K562 (cell line): Measurements from ENCODE around the gene HOXB4. TPM values are rescaled to one million over a fixed set of nuclear protein-coding genes. Genes with fewer than 3 reads are reported as not detected.
A peak's percentile ranks its signal among the peaks of the same experiment; 100 is the strongest.

ENCODE experiments used
- CBX8 ChIP-seq: fragments of 200-600 bp; sonication (generic); IDR thresholded peaks from 2 replicates; pipeline ENCODE4 v1.6.1; 2012; ENCODE audit warnings: borderline replicate concordance, mixed run types, low read depth, mild to moderate bottlenecking, moderate library complexity, mixed read lengths, low read length, control low read depth, inconsistent platforms; ENCODE audit not compliant: poor library complexity, severe bottlenecking; ENCODE audit errors: extremely low read depth
- GATAD2A ChIP-seq: fragments of 450-650 bp; IDR thresholded peaks from 2 replicates; pipeline ENCODE4 v1.6.1; 2017
- JUND ChIP-seq, 2 experiments: IDR thresholded peaks; 2 replicates in 1 of 2; 3 replicates in 1 of 2; pipeline ENCODE4 v1.6.1; 2011; ENCODE audit warnings: borderline replicate concordance in 2 of 2, low read depth in 2 of 2, low read length in 2 of 2, improper control_type of control experiment in 1 of 2, missing biosample characterization in 1 of 2, missing genetic modification characterization in 1 of 2, missing genetic modification reagents in 1 of 2
- LCOR ChIP-seq: sonication (generic); formaldehyde crosslinking; IDR thresholded peaks from 2 replicates; pipeline ENCODE4 v1.8.0; 2022; ENCODE audit warnings: mild to moderate bottlenecking, missing genetic modification reagents
- NCOR1 ChIP-seq: fragments of 450-650 bp; IDR thresholded peaks from 2 replicates; pipeline ENCODE4 v1.6.1; 2016; ENCODE audit warnings: mild to moderate bottlenecking, moderate library complexity
- NR2F6 ChIP-seq: fragments of 450-650 bp; formaldehyde crosslinking; IDR thresholded peaks from 2 replicates; pipeline ENCODE4 v1.4.0; 2020; ENCODE audit warnings: mild to moderate bottlenecking
- ZNF282 ChIP-seq: sonication (generic); formaldehyde crosslinking; IDR thresholded peaks from 2 replicates; pipeline ENCODE4 v1.8.1; 2023; ENCODE audit warnings: missing genetic modification reagents
- ZNF79 ChIP-seq: fragments of 250-450 bp; sonication (Bioruptor Pico); IDR thresholded peaks from 2 replicates; pipeline ENCODE4 v1.4.0; 2020; ENCODE audit warnings: low read depth, mild to moderate bottlenecking, moderate library complexity
- polyA plus RNA-seq, 8 experiments: library from polyadenylated mRNA; depleted of rRNA in 4 of 8; stranded (reverse) in 5 of 8; unstranded in 3 of 8; fragments of >200 nt; fragmentation: Nextera tagmentation in 2 of 8; fragmentation: Illumina TruSeq in 1 of 8; extraction: Ambion mirVana in 2 of 8; extraction: Trizol in 1 of 8; gene quantifications; 2 replicates each; pipeline versions ENCODE4 v1.2.1 to v1.2.3, GENCODE V29; 2011 to 2014; ENCODE audit warnings: inconsistent platforms in 1 of 8, missing spikeins in 1 of 8
- total RNA-seq, 7 experiments: library from RNA; depleted of rRNA in 6 of 7; stranded (reverse); fragments of >200 nt in 6 of 7; fragmentation: Illumina TruSeq in 2 of 7; extraction: Trizol in 2 of 7; gene quantifications; 2 replicates each; pipeline versions ENCODE4 v1.2.1 to v1.2.3, GENCODE V29; 2011 to 2021; ENCODE audit warnings: low replicate concordance in 1 of 7
- TF ChIP-seq, protein P1 (sequence below), 2 experiments: IDR thresholded peaks; 2 replicates each; pipeline ENCODE4 v1.6.1; 2012; ENCODE audit warnings: improper control_type of control experiment in 2 of 2, low read depth in 2 of 2, low read length in 2 of 2, borderline replicate concordance in 1 of 2
- TF ChIP-seq, protein P2 (sequence below): fragments of 200-800 bp; sonication (Bioruptor generic); IDR thresholded peaks from 2 replicates; pipeline ENCODE4 v1.6.1; 2016; ENCODE audit warnings: missing genetic modification characterization, missing compliant biosample characterization
- TF ChIP-seq, protein P3 (sequence below): sonication (generic); formaldehyde crosslinking; IDR thresholded peaks from 2 replicates; pipeline ENCODE4 v1.4.0; 2020; ENCODE audit warnings: mild to moderate bottlenecking, missing genetic modification reagents
- TF ChIP-seq, protein P4 (sequence below): sonication (generic); formaldehyde crosslinking; IDR thresholded peaks from 2 replicates; pipeline ENCODE4 v1.8.0; 2022; ENCODE audit warnings: mild to moderate bottlenecking, missing genetic modification reagents

HOXB4 gene
- total and polyA plus RNA-seq, 9 of the 15 experiments (the other 6 are each of a cell fraction or from before 2014, with no cell fraction given) = 1.6 to 34.9 (median 14.9) TPM

DNA sequence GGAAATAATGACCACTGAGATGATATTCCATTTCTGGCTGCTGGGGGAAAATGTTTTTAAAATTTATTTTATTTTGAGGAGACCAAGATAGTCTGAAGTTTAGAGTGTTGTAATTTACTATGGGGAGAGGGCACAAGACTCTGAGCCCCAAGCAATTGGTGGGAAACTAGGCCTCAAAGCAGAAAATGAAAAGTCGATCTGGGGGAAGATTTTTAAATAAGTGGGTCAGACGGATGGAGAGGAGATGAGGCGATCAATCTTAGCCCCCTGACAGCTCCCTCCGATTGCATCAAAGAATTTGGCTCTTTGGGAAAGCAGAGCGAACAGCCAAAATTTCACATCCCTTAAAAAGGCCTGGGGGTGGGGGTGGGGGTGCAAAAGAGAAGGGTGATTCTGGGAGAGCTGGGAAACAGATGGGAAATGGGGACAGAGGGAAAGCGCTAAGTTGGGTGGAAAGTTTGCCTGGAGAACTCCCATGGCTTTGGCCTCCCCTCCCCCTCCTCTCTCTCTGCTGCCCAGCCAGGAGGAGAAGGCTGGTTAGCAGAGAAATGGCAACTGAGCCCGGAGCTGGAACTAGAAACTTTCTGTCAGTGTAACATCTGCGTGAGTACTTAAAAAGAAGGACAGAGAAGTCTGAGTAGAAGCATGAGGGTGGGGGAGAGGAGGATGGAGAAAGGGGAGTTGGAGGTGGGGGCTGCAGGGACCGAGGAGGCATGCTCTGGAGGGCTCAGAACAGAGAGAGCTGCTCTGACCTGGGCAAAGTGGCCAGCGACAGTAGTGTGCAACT, 31.8 kb downstream of the HOXB4 start (continued):
- TF ChIP-seq CBX8 (no peak), NCOR1 (no peak), GATAD2A (no peak), NR2F6 (no peak), LCOR (CRISPR knock-in tag) (no peak), JUND (IDR thresholded peaks at IDR 0.05; ENCODE audit: borderline replicate concordance, low read depth, low read length) (no peak; the same call in 1 of the 2 replicates), JUND (tag; IDR thresholded peaks at IDR 0.05; ENCODE audit: borderline replicate concordance, low read depth, low read length) (0 out of 3 replicates have a peak, but pooled peaks have one; percentile 6), ZNF282 (CRISPR knock-in tag) (no peak), ZNF79 (no peak)
- TF ChIP-seq, protein P1, sequence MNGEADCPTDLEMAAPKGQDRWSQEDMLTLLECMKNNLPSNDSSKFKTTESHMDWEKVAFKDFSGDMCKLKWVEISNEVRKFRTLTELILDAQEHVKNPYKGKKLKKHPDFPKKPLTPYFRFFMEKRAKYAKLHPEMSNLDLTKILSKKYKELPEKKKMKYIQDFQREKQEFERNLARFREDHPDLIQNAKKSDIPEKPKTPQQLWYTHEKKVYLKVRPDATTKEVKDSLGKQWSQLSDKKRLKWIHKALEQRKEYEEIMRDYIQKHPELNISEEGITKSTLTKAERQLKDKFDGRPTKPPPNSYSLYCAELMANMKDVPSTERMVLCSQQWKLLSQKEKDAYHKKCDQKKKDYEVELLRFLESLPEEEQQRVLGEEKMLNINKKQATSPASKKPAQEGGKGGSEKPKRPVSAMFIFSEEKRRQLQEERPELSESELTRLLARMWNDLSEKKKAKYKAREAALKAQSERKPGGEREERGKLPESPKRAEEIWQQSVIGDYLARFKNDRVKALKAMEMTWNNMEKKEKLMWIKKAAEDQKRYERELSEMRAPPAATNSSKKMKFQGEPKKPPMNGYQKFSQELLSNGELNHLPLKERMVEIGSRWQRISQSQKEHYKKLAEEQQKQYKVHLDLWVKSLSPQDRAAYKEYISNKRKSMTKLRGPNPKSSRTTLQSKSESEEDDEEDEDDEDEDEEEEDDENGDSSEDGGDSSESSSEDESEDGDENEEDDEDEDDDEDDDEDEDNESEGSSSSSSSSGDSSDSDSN (IDR thresholded peaks at IDR 0.05; ENCODE audit: borderline replicate concordance in 1 of 2, low read depth in 2 of 2, low read length in 2 of 2) = 0 out of 4 replicates have a peak, but pooled peaks of 1 of the 2 experiments have one; percentile 39
- TF ChIP-seq, protein P2, sequence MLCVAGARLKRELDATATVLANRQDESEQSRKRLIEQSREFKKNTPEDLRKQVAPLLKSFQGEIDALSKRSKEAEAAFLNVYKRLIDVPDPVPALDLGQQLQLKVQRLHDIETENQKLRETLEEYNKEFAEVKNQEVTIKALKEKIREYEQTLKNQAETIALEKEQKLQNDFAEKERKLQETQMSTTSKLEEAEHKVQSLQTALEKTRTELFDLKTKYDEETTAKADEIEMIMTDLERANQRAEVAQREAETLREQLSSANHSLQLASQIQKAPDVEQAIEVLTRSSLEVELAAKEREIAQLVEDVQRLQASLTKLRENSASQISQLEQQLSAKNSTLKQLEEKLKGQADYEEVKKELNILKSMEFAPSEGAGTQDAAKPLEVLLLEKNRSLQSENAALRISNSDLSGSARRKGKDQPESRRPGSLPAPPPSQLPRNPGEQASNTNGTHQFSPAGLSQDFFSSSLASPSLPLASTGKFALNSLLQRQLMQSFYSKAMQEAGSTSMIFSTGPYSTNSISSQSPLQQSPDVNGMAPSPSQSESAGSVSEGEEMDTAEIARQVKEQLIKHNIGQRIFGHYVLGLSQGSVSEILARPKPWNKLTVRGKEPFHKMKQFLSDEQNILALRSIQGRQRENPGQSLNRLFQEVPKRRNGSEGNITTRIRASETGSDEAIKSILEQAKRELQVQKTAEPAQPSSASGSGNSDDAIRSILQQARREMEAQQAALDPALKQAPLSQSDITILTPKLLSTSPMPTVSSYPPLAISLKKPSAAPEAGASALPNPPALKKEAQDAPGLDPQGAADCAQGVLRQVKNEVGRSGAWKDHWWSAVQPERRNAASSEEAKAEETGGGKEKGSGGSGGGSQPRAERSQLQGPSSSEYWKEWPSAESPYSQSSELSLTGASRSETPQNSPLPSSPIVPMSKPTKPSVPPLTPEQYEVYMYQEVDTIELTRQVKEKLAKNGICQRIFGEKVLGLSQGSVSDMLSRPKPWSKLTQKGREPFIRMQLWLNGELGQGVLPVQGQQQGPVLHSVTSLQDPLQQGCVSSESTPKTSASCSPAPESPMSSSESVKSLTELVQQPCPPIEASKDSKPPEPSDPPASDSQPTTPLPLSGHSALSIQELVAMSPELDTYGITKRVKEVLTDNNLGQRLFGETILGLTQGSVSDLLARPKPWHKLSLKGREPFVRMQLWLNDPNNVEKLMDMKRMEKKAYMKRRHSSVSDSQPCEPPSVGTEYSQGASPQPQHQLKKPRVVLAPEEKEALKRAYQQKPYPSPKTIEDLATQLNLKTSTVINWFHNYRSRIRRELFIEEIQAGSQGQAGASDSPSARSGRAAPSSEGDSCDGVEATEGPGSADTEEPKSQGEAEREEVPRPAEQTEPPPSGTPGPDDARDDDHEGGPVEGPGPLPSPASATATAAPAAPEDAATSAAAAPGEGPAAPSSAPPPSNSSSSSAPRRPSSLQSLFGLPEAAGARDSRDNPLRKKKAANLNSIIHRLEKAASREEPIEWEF = no peak
- TF ChIP-seq, protein P3, sequence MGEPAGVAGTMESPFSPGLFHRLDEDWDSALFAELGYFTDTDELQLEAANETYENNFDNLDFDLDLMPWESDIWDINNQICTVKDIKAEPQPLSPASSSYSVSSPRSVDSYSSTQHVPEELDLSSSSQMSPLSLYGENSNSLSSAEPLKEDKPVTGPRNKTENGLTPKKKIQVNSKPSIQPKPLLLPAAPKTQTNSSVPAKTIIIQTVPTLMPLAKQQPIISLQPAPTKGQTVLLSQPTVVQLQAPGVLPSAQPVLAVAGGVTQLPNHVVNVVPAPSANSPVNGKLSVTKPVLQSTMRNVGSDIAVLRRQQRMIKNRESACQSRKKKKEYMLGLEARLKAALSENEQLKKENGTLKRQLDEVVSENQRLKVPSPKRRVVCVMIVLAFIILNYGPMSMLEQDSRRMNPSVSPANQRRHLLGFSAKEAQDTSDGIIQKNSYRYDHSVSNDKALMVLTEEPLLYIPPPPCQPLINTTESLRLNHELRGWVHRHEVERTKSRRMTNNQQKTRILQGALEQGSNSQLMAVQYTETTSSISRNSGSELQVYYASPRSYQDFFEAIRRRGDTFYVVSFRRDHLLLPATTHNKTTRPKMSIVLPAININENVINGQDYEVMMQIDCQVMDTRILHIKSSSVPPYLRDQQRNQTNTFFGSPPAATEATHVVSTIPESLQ = no peak
- TF ChIP-seq, protein P4, sequence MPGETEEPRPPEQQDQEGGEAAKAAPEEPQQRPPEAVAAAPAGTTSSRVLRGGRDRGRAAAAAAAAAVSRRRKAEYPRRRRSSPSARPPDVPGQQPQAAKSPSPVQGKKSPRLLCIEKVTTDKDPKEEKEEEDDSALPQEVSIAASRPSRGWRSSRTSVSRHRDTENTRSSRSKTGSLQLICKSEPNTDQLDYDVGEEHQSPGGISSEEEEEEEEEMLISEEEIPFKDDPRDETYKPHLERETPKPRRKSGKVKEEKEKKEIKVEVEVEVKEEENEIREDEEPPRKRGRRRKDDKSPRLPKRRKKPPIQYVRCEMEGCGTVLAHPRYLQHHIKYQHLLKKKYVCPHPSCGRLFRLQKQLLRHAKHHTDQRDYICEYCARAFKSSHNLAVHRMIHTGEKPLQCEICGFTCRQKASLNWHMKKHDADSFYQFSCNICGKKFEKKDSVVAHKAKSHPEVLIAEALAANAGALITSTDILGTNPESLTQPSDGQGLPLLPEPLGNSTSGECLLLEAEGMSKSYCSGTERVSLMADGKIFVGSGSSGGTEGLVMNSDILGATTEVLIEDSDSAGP (CRISPR knock-in tag) = no peak
